ENCODE results near the gene NHLH2. TPM values are rescaled to one million over a fixed set of nuclear protein-coding genes. Genes with fewer than 3 reads are reported as not detected.

The NHLH2 gene
- total RNA-seq, 1 experiment from 2014 or later = not detected

DNA sequence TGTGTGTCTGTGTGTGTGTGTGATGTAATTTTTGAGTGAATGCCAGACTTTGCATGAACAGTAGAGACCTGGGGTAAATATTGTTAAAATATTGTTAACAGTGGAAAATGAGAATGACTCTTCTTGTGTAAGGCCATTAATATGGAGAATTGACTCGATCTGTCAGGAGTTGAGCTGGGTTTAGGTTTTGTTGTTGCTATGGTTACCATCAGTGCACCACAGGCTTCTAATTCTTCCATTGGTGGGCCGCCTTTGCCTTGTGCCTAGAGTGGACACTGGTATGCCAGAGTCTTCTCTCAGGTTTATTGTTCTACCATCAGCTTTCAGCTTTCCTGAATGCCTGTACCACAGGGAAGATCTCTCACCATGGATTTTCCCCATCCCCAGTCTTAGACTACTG lies 10.0 kb upstream of the NHLH2 start:
- POLR2A ChIA-PET = no interaction called here
- TF ChIP-seq, protein P1, sequence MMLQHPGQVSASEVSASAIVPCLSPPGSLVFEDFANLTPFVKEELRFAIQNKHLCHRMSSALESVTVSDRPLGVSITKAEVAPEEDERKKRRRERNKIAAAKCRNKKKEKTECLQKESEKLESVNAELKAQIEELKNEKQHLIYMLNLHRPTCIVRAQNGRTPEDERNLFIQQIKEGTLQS (IDR thresholded peaks at IDR 0.05) = no peak
- TF ChIP-seq POLR2AphosphoS5 (IDR thresholded peaks at IDR 0.05; ENCODE audit: low read depth, low read length) = no peak
- TF ChIP-seq CBX3 (IDR thresholded peaks at IDR 0.05; ENCODE audit: low read depth) = no peak
- no peak for TF ChIP-seq SIN3A (IDR thresholded peaks at IDR 0.05; ENCODE audit: low read depth)
- TF ChIP-seq FOSL1 (IDR thresholded peaks at IDR 0.05; ENCODE audit: low read depth) = no peak
- TF ChIP-seq POLR2A (IDR thresholded peaks at IDR 0.05; ENCODE audit: borderline replicate concordance, extremely low read depth, insufficient read depth, insufficient read length) = no peak
- no peak for TF ChIP-seq SRF (IDR thresholded peaks at IDR 0.05; ENCODE audit: low read depth)
- TF ChIP-seq EGR1 (IDR thresholded peaks at IDR 0.05; ENCODE audit: low read depth) = no peak
- no peak for TF ChIP-seq ZFX (IDR thresholded peaks at IDR 0.05)
- no peak for TF ChIP-seq JUND (IDR thresholded peaks at IDR 0.05)
- no peak for TF ChIP-seq EZH2 (IDR thresholded peaks at IDR 0.05)
- TF ChIP-seq, protein P2, sequence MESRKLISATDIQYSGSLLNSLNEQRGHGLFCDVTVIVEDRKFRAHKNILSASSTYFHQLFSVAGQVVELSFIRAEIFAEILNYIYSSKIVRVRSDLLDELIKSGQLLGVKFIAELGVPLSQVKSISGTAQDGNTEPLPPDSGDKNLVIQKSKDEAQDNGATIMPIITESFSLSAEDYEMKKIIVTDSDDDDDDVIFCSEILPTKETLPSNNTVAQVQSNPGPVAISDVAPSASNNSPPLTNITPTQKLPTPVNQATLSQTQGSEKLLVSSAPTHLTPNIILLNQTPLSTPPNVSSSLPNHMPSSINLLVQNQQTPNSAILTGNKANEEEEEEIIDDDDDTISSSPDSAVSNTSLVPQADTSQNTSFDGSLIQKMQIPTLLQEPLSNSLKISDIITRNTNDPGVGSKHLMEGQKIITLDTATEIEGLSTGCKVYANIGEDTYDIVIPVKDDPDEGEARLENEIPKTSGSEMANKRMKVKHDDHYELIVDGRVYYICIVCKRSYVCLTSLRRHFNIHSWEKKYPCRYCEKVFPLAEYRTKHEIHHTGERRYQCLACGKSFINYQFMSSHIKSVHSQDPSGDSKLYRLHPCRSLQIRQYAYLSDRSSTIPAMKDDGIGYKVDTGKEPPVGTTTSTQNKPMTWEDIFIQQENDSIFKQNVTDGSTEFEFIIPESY (IDR thresholded peaks at IDR 0.05; ENCODE audit: extremely low read depth, insufficient replicate concordance, low read length) = no peak
- no peak for TF ChIP-seq ZNF274 (IDR thresholded peaks at IDR 0.05; ENCODE audit: low read depth, low read length)
- TF ChIP-seq RAD21 (IDR thresholded peaks at IDR 0.05; ENCODE audit: low read depth) = no peak
- no peak for TF ChIP-seq ELF1 (IDR thresholded peaks at IDR 0.05; ENCODE audit: borderline replicate concordance, low read depth)
- TF ChIP-seq, protein P3, sequence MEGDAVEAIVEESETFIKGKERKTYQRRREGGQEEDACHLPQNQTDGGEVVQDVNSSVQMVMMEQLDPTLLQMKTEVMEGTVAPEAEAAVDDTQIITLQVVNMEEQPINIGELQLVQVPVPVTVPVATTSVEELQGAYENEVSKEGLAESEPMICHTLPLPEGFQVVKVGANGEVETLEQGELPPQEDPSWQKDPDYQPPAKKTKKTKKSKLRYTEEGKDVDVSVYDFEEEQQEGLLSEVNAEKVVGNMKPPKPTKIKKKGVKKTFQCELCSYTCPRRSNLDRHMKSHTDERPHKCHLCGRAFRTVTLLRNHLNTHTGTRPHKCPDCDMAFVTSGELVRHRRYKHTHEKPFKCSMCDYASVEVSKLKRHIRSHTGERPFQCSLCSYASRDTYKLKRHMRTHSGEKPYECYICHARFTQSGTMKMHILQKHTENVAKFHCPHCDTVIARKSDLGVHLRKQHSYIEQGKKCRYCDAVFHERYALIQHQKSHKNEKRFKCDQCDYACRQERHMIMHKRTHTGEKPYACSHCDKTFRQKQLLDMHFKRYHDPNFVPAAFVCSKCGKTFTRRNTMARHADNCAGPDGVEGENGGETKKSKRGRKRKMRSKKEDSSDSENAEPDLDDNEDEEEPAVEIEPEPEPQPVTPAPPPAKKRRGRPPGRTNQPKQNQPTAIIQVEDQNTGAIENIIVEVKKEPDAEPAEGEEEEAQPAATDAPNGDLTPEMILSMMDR (IDR thresholded peaks at IDR 0.05 in 2 of 3, conservative IDR thresholded peaks at IDR 0.05 in 1 of 3; ENCODE audit: borderline replicate concordance in 1 of 3, insufficient read depth in 1 of 3, low read depth in 2 of 3, low read length in 2 of 3) = no peak
- TF ChIP-seq EZH2phosphoT487 (IDR thresholded peaks at IDR 0.05; ENCODE audit: borderline replicate concordance) = no peak
- no peak for TF ChIP-seq TCF7L2 (IDR thresholded peaks at IDR 0.05; ENCODE audit: borderline replicate concordance, extremely low read depth, insufficient read depth, insufficient read length)
- TF ChIP-seq, protein P4, sequence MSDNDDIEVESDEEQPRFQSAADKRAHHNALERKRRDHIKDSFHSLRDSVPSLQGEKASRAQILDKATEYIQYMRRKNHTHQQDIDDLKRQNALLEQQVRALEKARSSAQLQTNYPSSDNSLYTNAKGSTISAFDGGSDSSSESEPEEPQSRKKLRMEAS (IDR thresholded peaks at IDR 0.05) = no peak
- TF ChIP-seq YY1 (IDR thresholded peaks at IDR 0.05; ENCODE audit: extremely low read depth, insufficient replicate concordance, low read depth, low read length) = no peak
- H3K79me2 ChIP-seq (ENCODE audit: insufficient read depth, low read length) = no peaks in the 10 kb centered on the region
- no TSS peak for BruUV-seq (replicated peaks)
- H3K4me1 ChIP-seq (ENCODE audit: control insufficient read depth in 1 of 2, insufficient read depth in 2 of 2, low read length in 2 of 2) = no peaks in the 10 kb centered on the region
- DNase-seq (ENCODE audit: low read depth, low spot score) (no peak), ATAC-seq (no peak)
- H3K4me3 ChIP-seq (replicated peaks in 1 of 2; ENCODE audit: low read depth in 1 of 2, low read length in 2 of 2) = no peak overlapping the region
- H3K9ac ChIP-seq (ENCODE audit: low read length) = no peak overlapping the region
- no peak overlapping the region for H2AFZ ChIP-seq (ENCODE audit: low read depth, low read length, poor library complexity, severe bottlenecking)
- H3K27ac ChIP-seq (ENCODE audit: low read depth, low read length) = no peak overlapping the region
- H3K36me3 ChIP-seq (ENCODE audit: control insufficient read depth in 1 of 2, insufficient read depth in 2 of 2, low read length in 2 of 2) = no peaks in the 10 kb centered on the region
- CTCF ChIA-PET = no interaction called here
- H4K20me1 ChIP-seq (ENCODE audit: insufficient read depth) = no peaks in the 10 kb centered on the region
- intact Hi-C loops (cut with micrococcal nuclease) = no loop called here
- RAD21 ChIA-PET (ENCODE audit: low non-redundant PET in 1 of 2, low total read pairs in 2 of 2, uncharacterized antibody in 2 of 2, unreplicated experiment in 2 of 2) = no interaction called here
- no peaks in the 10 kb centered on the region for H3K9me3 ChIP-seq (ENCODE audit: control insufficient read depth in 1 of 2, insufficient read depth in 1 of 2, low read depth in 1 of 2, low read length in 2 of 2)
- H3K9me2 ChIP-seq (ENCODE audit: insufficient read depth) = no peaks in the 10 kb centered on the region
- H3K27me3 ChIP-seq (ENCODE audit: insufficient read depth, low read length) = no peaks in the 10 kb centered on the region
- no peak overlapping the region for H3K4me2 ChIP-seq (ENCODE audit: low read length)

Measured in HCT116 (cell line).